Naive thymus-derived CD8-positive, alpha-beta T cell (primary cell): ENCODE data around the gene CHRNA5. TPM values are rescaled to one million over a fixed set of nuclear protein-coding genes. Genes with fewer than 3 reads are reported as not detected.
"Not testable (repeated sequence)": the region's sequence is repeated elsewhere in the genome, so short reads cannot be mapped to it uniquely, and the experiment has no call there.

Experiments
- ATAC-seq, 2 donors: fragments of 150-1000 bp; cut with Tn5 transposase in 1 of 2; sonication (Bioruptor Pico), chemical (Tn5 transposase) in 1 of 2; 1 replicate in 1 of 2; 2 replicates in 1 of 2; pipeline ENCODE4 v1.10.0; 2021; ENCODE audit warnings: mild to moderate bottlenecking in 2 of 2, moderate library complexity in 2 of 2
- POLR2A ChIA-PET: fragments of 350-600 bp; sonication (Branson Sonifier 250); formaldehyde crosslinking; loops from one replicate; lab custom pipeline; 2021; ENCODE audit warnings: antibody characterized with exemption; lab: Charles Lee
- DNase-seq, 10 donors: peaks; one replicate each; pipeline versions ENCODE4 v3.0.0 to v3.0.0-alpha.2; 2020 to 2022
- H3K27ac Mint-ChIP-seq, 10 donors: one replicate each; pipeline ENCODE4 v1.8.0; 2020 to 2022; ENCODE audit warnings: mild to moderate bottlenecking in 10 of 10, mixed read lengths in 10 of 10, moderate library complexity in 4 of 10, inconsistent platforms in 1 of 10
- H3K27me3 Mint-ChIP-seq, 5 donors: one replicate each; pipeline ENCODE4 v1.8.0; 2021 to 2022; ENCODE audit warnings: mixed read lengths in 5 of 5
- H3K36me3 Mint-ChIP-seq, 3 donors: one replicate each; pipeline ENCODE4 v1.8.0; 2020 to 2022; ENCODE audit warnings: mixed read lengths in 3 of 3, mild to moderate bottlenecking in 2 of 3, inconsistent platforms in 1 of 3
- H3K4me1 Mint-ChIP-seq, 4 donors: one replicate each; pipeline ENCODE4 v1.8.0; 2021 to 2022; ENCODE audit warnings: mixed read lengths in 4 of 4
- H3K4me3 Mint-ChIP-seq, 10 donors: one replicate each; pipeline ENCODE4 v1.8.0; 2020 to 2022; ENCODE audit warnings: mild to moderate bottlenecking in 10 of 10, mixed read lengths in 10 of 10, moderate library complexity in 6 of 10, inconsistent platforms in 1 of 10
- H3K9me3 Mint-ChIP-seq, 9 donors: one replicate each; pipeline ENCODE4 v1.8.0; 2020 to 2022; ENCODE audit warnings: mixed read lengths in 9 of 9, mild to moderate bottlenecking in 3 of 9, inconsistent platforms in 1 of 9, moderate library complexity in 1 of 9
- polyA plus RNA-seq, 3 donors: library from polyadenylated mRNA; unstranded; fragments of 300-500 nt; fragmentation: Illumina TruSeq; gene quantifications; one replicate each; pipeline ENCODE4 v1.2.3, GENCODE V29; 2021
- total RNA-seq, 8 experiments: library from RNA in 2 of 8; stranded (reverse) in 2 of 8; gene quantifications; one replicate each; pipeline ENCODE4 v1.2.3 and lab custom pipeline; 2021 to 2026

Gene CHRNA5
- total and polyA plus RNA-seq, 5 experiments from 2014 or later = 0.34 to 1.3 (median 0.90) TPM; not detected in 1

DNA sequence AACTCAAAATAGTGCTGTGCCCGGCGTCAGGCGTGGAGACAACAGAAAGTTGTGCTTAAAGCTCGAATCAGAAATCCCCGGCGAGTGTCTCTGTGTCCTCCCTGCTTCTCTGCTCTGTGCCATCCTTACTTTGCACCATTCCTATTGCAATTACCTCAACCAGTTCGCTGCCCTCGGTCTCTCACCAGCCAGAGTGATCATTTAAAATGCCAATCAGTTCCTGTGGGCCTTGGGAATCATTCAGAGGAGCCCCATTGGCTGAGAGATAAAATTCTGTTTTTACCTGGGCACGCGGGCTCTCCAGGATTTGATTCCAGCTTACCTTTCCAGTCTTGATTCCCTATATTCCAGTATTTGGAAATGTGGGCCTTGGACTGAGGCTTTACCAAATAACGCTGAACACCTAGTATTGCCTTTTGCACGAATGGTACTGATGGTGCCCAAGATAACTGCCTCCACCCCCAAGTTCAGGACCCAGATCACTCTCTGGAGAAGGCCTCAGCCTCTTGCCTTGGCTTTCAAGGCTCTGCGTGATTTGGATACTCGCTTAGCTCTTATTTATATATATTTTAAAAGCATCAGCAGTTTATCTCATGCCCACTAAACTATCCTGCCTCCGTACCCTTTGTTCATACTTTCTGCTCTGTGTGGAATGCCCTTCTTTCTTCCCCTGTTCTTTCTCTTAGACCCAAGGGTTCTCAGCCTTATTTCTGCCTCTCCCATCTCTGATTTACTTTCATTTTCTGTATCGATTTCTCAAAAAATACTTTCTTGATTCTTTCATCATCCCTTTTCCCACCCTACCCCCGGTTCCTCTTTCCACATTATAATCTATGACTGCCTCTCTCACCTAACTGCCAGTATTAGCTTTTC, 24.2 kb upstream of the CHRNA5 start:
- Mint-ChIP-seq H3K4me1 (peaks cover 12 to 36% (median 28%) of the 10 kb centered on the region in 4 donors), H3K27ac (peak overlapping the region; percentile 98 to 100 (median 99)), H3K4me3 (peak overlapping the region; percentile 87 to 99 (median 96)), H3K36me3 (peaks cover 4 to 41% (median 8%) of the 10 kb centered on the region in 3 donors), H3K9me3 (no peaks in the 10 kb centered on the region), H3K27me3 (no peaks in the 10 kb centered on the region)
- ATAC-seq (no peak), DNase-seq (peak in 2 of 10 donors; percentile 11 to 16)
- POLR2A ChIA-PET = interaction anchor here (0.7 to 2.0 kb wide), 9 partner anchors 11 to 331 kb away, joined by 3 to 31 read pairs (median 7); partner anchors contain the start of genes CHRNA5, IREB2, MORF4L1 and SKIC8

DNA sequence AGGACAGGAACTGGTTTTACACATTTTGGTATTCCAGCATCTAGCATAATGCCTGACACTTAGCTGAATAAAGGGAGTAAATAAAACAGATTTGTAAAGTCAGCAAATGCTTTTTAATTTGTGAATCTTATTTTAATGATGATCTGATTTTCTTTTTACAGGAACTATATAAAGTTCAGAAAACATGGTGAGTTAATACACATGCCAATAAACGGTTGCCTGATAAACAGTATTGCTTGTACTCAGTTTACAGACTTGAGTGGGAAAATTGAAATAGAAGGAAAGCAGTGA, 23.6 kb upstream of the CHRNA5 start:
- peak overlapping the region; percentile 98 to 100 (median 99) for H3K27ac Mint-ChIP-seq
- peaks cover 12 to 36% (median 28%) of the 10 kb centered on the region in 4 donors for H3K4me1 Mint-ChIP-seq
- peak overlapping the region; percentile 87 to 99 (median 96) for H3K4me3 Mint-ChIP-seq
- H3K36me3 Mint-ChIP-seq = peaks cover 4 to 47% (median 11%) of the 10 kb centered on the region in 3 donors
- ATAC-seq = no peak
- POLR2A ChIA-PET = no interaction called here
- no peaks in the 10 kb centered on the region for H3K27me3 Mint-ChIP-seq
- no peaks in the 10 kb centered on the region for H3K9me3 Mint-ChIP-seq
- DNase-seq = no peak

DNA sequence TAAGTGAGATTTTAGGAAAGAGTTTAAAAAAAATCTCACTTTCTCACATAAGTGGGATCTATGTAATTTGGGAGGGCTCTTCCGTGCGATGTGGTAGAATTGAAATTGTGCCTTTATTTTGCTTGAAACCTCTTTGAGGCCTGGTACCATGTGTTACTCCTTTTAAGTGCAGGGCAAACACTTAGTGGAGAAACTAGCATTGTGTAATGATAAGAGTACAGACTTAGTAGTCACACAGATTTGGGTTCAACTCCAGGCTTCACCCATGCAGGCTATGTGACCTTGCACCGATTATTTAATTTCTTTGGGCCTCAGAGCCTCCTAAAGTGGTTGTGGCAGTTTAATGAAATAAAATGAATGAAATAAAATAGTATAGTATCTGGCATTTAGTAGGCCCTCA, 22.7 kb upstream of the CHRNA5 start:
- H3K4me1 Mint-ChIP-seq = peaks cover 12 to 36% (median 28%) of the 10 kb centered on the region in 4 donors
- H3K36me3 Mint-ChIP-seq = peaks cover 4 to 57% (median 11%) of the 10 kb centered on the region in 3 donors
- DNase-seq = no peak
- H3K9me3 Mint-ChIP-seq = no peaks in the 10 kb centered on the region
- peak overlapping the region in 9 of 10 donors; percentile 39 to 99 (median 90) for H3K4me3 Mint-ChIP-seq
- no peaks in the 10 kb centered on the region for H3K27me3 Mint-ChIP-seq
- ATAC-seq = no peak
- H3K27ac Mint-ChIP-seq = peak overlapping the region in 8 of 10 donors; percentile 40 to 99 (median 58)
- POLR2A ChIA-PET = interaction anchor here (0.8 kb wide), 1 partner anchor 35 kb away, joined by 3 read pairs; the partner anchor contains the start of gene HYKK

DNA sequence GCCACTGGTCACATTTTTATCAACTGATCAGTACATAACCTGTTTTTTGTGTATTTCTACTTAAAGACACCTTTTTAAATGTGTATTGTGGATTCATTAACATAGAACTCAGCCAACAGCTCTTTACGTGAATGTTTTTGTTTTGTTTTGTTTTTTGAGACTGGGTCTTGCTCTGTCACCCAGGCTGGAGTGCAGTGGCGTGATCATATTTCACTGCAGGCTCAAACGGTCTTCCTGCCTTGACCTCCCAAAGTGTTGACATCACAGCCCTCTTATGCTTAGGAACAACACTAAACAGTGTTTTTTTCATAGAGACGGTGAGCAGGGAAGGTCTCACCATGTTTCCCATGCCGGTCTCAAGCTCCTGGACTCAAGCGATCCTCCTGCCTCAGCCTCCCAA, 15.1 kb upstream of the CHRNA5 start:
- peak overlapping the region in 3 of 10 donors; percentile 10 to 60 (median 55) for H3K27ac Mint-ChIP-seq
- DNase-seq = no peak
- no peaks in the 10 kb centered on the region for H3K27me3 Mint-ChIP-seq
- ATAC-seq = no peak
- H3K36me3 Mint-ChIP-seq = peaks cover 7 to 66% (median 12%) of the 10 kb centered on the region in 3 donors
- no peak overlapping the region for H3K4me3 Mint-ChIP-seq
- no peaks in the 10 kb centered on the region for H3K9me3 Mint-ChIP-seq
- POLR2A ChIA-PET = no interaction called here
- H3K4me1 Mint-ChIP-seq = peaks cover 0 to 4% (median 0%) of the 10 kb centered on the region in 4 donors

DNA sequence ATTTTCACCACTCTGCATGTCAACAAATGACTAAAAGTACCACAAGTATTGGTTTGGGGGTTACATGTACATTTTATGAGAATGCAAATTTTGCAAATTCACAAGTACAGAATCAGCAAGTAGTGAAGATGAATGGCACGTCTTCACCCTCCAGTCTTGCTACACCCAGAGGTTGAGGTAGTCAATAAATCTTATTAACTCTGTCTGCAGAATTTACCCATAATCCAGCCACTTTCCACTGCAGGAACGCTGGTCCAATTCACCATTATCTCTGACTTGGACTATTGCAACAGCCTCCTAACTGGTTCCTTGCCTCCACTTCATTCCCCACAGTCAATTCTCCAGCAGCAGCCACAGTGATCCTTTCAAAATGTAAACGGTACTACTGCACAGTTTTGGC, 14.5 kb upstream of the CHRNA5 start:
- Mint-ChIP-seq H3K4me3 (no peak overlapping the region), H3K27me3 (no peaks in the 10 kb centered on the region), H3K36me3 (peaks cover 7 to 60% (median 8%) of the 10 kb centered on the region in 3 donors), H3K27ac (no peak overlapping the region), H3K4me1 (no peaks in the 10 kb centered on the region), H3K9me3 (no peaks in the 10 kb centered on the region)
- ATAC-seq = no peak
- DNase-seq = no peak
- POLR2A ChIA-PET = no interaction called here

DNA sequence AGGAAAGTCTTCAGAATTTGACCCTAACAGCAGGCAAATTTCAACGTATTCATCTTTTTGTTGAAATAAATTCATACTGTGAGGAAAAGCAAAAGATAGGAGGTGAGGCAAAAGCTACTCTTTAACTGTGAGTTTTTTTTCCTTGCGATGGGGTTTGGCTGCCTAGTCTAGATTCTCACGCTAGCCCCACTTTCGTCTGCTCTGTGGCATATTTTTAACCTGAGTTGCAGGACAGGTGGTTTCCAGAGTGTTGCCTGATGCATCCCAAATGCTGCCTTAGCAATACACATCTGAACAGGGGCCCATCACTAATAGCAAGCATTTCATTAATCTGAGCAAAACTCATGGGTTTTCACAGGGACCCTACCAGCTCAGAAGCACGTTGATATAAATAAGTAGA, 13.4 kb upstream of the CHRNA5 start:
- no peaks in the 10 kb centered on the region for H3K27me3 Mint-ChIP-seq
- no peak overlapping the region for H3K4me3 Mint-ChIP-seq
- H3K9me3 Mint-ChIP-seq = no peaks in the 10 kb centered on the region
- DNase-seq = no peak
- peak overlapping the region in 1 of 10 donors; percentile 67 for H3K27ac Mint-ChIP-seq
- H3K36me3 Mint-ChIP-seq = peaks cover 6 to 52% (median 7%) of the 10 kb centered on the region in 3 donors
- H3K4me1 Mint-ChIP-seq = no peaks in the 10 kb centered on the region
- ATAC-seq = no peak
- POLR2A ChIA-PET = no interaction called here

DNA sequence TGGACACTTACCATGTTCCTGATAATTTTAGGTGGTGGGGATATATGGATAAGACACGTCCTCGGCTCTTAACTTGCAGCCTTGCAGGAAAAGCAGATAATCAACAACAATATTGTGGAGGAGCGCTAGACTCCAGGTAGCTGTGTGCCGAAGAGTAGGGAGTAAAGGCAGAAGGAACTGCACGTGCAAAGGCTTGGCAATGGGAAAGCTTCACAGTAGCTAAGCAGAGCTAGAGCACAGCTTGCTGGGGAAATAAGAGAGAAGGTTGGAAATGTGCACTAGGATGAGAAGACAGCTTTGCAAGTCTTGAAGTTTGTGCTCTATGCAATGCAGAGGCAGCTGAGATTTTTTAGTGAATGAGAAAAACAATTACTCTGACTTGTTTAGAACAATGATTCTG, 12.7 kb upstream of the CHRNA5 start:
- POLR2A ChIA-PET = no interaction called here
- peak overlapping the region in 2 of 10 donors; percentile 12 to 61 for H3K27ac Mint-ChIP-seq
- H3K9me3 Mint-ChIP-seq = no peaks in the 10 kb centered on the region
- H3K4me3 Mint-ChIP-seq = no peak overlapping the region
- H3K36me3 Mint-ChIP-seq = peaks cover 6 to 45% (median 7%) of the 10 kb centered on the region in 3 donors
- DNase-seq (no peak), ATAC-seq (no peak)
- H3K27me3 Mint-ChIP-seq = peaks cover 0 to 2% (median 0%) of the 10 kb centered on the region in 5 donors
- no peaks in the 10 kb centered on the region for H3K4me1 Mint-ChIP-seq

DNA sequence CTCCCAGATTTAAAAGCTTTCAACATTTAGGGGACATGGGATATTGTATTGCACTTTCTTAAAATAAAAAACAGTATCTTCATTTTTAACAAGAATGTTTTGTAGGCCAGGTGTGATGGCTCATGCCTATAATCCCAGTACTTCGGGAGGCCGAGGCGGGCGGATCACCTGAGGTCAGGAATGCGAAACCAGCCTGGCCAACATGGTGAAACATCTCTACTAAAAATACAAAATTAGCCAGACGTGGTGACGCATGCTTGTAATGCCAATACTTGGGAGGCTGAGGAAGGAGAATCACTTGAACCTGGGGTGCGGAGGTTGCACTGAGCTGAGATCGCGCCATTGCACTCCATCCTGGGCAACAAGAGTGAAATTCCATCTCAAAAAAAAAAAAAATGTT, 5.1 kb upstream of the CHRNA5 start:
- H3K9me3 Mint-ChIP-seq, DNase-seq, POLR2A ChIA-PET, H3K27ac Mint-ChIP-seq, H3K36me3 Mint-ChIP-seq, H3K4me3 Mint-ChIP-seq, ATAC-seq: not testable (repeated sequence)
- H3K27me3 Mint-ChIP-seq = peaks cover 0 to 22% (median 8%) of the 10 kb centered on the region in 5 donors
- peaks cover 6 to 11% (median 9%) of the 10 kb centered on the region in 4 donors for H3K4me1 Mint-ChIP-seq

DNA sequence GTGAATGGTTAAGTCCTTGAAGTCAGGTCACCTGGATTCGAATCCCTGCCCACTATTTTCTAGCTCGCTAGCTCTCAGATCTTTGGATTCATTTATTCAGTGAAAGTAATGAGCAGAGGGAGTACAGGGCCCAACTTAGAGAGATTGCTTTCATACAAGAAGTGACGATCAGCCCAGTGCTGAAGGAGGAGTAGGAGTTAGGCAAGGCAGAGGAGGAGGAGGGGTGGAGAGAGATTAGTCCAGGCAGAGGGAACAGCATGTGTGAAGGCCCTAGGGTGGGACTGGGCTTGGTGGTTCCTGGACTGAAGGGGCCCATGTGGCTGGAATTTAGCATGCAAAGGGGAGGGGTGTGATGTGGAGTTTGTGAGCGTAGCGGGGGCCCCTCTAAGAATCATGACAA, 3.8 kb upstream of the CHRNA5 start:
- no peaks in the 10 kb centered on the region for H3K9me3 Mint-ChIP-seq
- no peak overlapping the region for H3K4me3 Mint-ChIP-seq
- peaks cover 13 to 21% (median 17%) of the 10 kb centered on the region in 4 donors for H3K4me1 Mint-ChIP-seq
- POLR2A ChIA-PET = no interaction called here
- peaks cover 0 to 9% (median 0%) of the 10 kb centered on the region in 3 donors for H3K36me3 Mint-ChIP-seq
- H3K27ac Mint-ChIP-seq = peak overlapping the region in 1 of 10 donors; percentile 6
- ATAC-seq (no peak), DNase-seq (no peak)
- peaks cover 4 to 28% (median 14%) of the 10 kb centered on the region in 5 donors for H3K27me3 Mint-ChIP-seq

DNA sequence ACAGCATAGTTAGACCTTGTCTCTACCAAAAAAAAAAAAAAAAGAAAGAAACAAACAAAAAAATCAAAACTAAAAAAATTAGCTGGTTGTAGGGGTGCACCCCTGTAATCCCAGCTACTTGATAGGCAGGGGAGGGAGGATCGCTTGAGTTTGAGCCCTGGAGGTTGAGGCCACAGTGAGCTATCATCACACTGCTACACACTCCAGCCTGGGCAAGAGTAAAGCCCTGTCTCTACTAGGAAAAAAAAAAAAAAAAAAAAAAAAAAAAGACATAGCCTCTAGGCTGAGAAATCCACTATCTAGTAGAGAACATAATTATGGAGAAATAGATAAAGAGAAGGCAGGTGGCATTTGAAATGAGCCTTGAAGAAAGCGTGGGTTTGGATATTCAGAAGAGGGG, 2.2 kb upstream of the CHRNA5 start:
- H3K27me3 Mint-ChIP-seq = peaks cover 9 to 27% (median 17%) of the 10 kb centered on the region in 5 donors
- no peaks in the 10 kb centered on the region for H3K9me3 Mint-ChIP-seq
- ATAC-seq (no peak), DNase-seq (no peak)
- peaks cover 0 to 5% (median 0%) of the 10 kb centered on the region in 3 donors for H3K36me3 Mint-ChIP-seq
- H3K4me1 Mint-ChIP-seq = peaks cover 15 to 22% (median 20%) of the 10 kb centered on the region in 4 donors
- POLR2A ChIA-PET = no interaction called here
- H3K4me3 Mint-ChIP-seq = peak overlapping the region in 1 of 10 donors; percentile 31
- H3K27ac Mint-ChIP-seq = peak overlapping the region in 1 of 10 donors; percentile 5

DNA sequence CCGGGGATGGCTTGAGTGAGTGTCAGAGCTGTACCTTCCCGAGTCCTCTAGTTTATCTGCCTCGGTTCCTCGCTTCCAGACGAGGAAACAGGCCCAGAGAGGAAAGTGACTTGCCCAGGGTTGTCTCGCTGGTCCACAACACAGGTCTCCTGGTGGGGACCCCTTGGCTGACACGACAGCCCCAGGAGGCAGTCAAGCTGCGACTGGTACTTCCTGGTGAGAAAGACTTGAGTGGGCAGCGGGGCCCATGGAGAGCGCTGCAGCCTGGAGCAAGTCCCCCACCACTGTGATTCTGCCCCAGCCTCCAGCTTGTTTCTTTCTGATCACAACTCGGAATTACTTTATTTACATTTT, 600 bp upstream of the CHRNA5 start:
- ATAC-seq = peak; percentile 22 to 24
- DNase-seq = peak in 1 of 10 donors; percentile 6
- Mint-ChIP-seq H3K4me3 (peak overlapping the region; percentile 81 to 97 (median 86)), H3K4me1 (peaks cover 15 to 22% (median 20%) of the 10 kb centered on the region in 4 donors), H3K36me3 (peaks cover 0 to 3% (median 0%) of the 10 kb centered on the region in 3 donors), H3K27ac (peak overlapping the region in 8 of 10 donors; percentile 12 to 78 (median 58)), H3K27me3 (peaks cover 4 to 27% (median 16%) of the 10 kb centered on the region in 5 donors), H3K9me3 (no peaks in the 10 kb centered on the region)
- POLR2A ChIA-PET = interaction anchor here (2.2 kb wide), 1 partner anchor 25 kb away, joined by 7 read pairs; the partner anchor contains the start of gene PSMA4

DNA sequence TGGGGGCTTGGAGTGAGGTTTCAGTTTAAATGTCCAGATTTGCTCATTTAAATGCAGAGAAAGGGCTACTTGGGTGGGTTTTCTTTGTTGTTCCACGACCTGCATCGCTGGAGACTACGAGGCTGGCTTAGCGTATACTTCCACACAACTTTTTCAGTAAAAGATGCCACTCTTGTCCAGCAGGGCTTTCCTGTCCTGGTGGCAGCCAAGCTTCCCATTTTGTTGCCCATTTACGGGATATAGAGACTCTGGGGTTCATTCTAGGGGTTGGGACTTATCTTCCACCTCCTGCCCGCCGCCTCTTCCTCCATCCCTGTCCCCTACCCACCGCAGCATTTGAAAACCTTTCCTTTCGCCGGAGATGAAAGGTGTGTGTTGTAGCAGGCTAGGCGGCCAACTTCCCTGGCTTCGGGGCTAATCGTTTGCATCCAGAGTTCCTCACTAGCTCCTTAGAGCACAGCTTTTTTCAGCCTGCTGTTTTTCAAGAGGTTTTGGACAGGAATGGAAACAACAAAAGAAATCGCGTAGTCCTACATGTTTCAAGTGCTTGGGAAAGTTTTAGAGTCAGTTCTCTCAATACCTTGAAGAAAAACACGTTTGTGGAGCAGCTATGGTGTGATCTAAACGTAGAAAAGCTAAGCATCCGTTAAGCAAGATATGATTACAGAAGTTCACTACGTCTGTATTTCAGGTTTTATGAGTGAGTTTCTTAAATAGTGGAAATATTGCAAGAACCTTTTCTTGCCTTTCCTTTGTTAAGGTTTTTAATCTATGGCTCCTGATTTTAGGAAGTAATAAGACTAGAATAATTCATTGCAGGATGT, 843 bp downstream of the CHRNA5 start:
- POLR2A ChIA-PET = interaction anchor here (0.7 to 2.2 kb wide), 2 partner anchors 26 to 1554 kb away, joined by 4 to 7 read pairs; partner anchors contain the start of gene PSMA4
- peak in 3 of 10 donors; percentile 5 to 14 (median 12) for DNase-seq
- peak; percentile 27 to 43 for ATAC-seq
- H3K4me3 Mint-ChIP-seq = peak overlapping the region; percentile 79 to 94 (median 86)
- peak overlapping the region in 4 of 10 donors; percentile 20 to 82 (median 54) for H3K27ac Mint-ChIP-seq
- no peaks in the 10 kb centered on the region for H3K9me3 Mint-ChIP-seq
- peaks cover 15 to 22% (median 20%) of the 10 kb centered on the region in 4 donors for H3K4me1 Mint-ChIP-seq
- peaks cover 0 to 3% (median 0%) of the 10 kb centered on the region in 3 donors for H3K36me3 Mint-ChIP-seq
- peaks cover 4 to 27% (median 14%) of the 10 kb centered on the region in 5 donors for H3K27me3 Mint-ChIP-seq
